Caco-2 (cell line): ENCODE measurements around the gene GATA6. TPM values are rescaled to one million over a fixed set of nuclear protein-coding genes. Genes with fewer than 3 reads are reported as not detected.

Experiments
- BruUV-seq: library from RNA; stranded (reverse); fragments of 400-500 nt; replicated peaks from 2 replicates; lab custom pipeline; 2021; lab: Mats Ljungman, UMichigan
- CTCF ChIA-PET: fragments of 300-600 bp; sonication (Branson Sonifier 250); formaldehyde crosslinking; loops from one replicate; lab custom pipeline; 2022; ENCODE audit warnings: antibody characterized with exemption; lab: Charles Lee
- POLR2A ChIA-PET: fragments of 300-600 bp; sonication (Branson Sonifier 250); formaldehyde crosslinking; loops from one replicate; lab custom pipeline; 2022; ENCODE audit warnings: antibody characterized with exemption; lab: Charles Lee
- DNase-seq, 2 experiments: peaks; one replicate each; pipeline versions ENCODE4 v3.0.0 to v3.0.0-alpha.2; 2020 to 2022
- H3K27me3 ChIP-seq: replicated peaks from 2 replicates; pipeline ENCODE4 v1.6.0; 2011; ENCODE audit warnings: low read length; ENCODE audit not compliant: control insufficient read depth, insufficient read depth
- H3K36me3 ChIP-seq: 2 replicates; pipeline ENCODE4 v1.5.1; 2011; ENCODE audit warnings: low read length; ENCODE audit not compliant: control insufficient read depth, insufficient read depth
- H3K4me1 ChIP-seq: fragments of 250-450 bp; sonication (Bioruptor Pico); 2 replicates; pipeline ENCODE4 v1.5.1; 2020; ENCODE audit warnings: mild to moderate bottlenecking
- H3K4me3 ChIP-seq: 2 replicates; pipeline ENCODE4 v1.5.1; 2011; ENCODE audit warnings: low read depth, mild to moderate bottlenecking, control low read depth, low read length
- H3K9me3 ChIP-seq: fragments of 250-450 bp; sonication (Bioruptor Pico); 2 replicates; pipeline ENCODE4 v1.5.1; 2020; ENCODE audit warnings: mild to moderate bottlenecking, moderate library complexity
- H3K27ac Mint-ChIP-seq: one replicate; pipeline ENCODE4 v1.8.0; 2022; ENCODE audit warnings: mixed read lengths; ENCODE audit not compliant: unreplicated experiment
- H3K27me3 Mint-ChIP-seq: one replicate; pipeline ENCODE4 v1.8.0; 2022; ENCODE audit warnings: mixed read lengths; ENCODE audit not compliant: insufficient read depth, unreplicated experiment
- H3K36me3 Mint-ChIP-seq: one replicate; pipeline ENCODE4 v1.8.0; 2022; ENCODE audit warnings: mild to moderate bottlenecking, mixed read lengths; ENCODE audit not compliant: insufficient read depth, unreplicated experiment
- H3K4me1 Mint-ChIP-seq: one replicate; pipeline ENCODE4 v1.8.0; 2022; ENCODE audit warnings: low read depth, mixed read lengths; ENCODE audit not compliant: unreplicated experiment
- H3K4me3 Mint-ChIP-seq: one replicate; pipeline ENCODE4 v1.8.0; 2022; ENCODE audit warnings: mild to moderate bottlenecking, moderate library complexity, mixed read lengths; ENCODE audit not compliant: unreplicated experiment
- H3K9me3 Mint-ChIP-seq: one replicate; pipeline ENCODE4 v1.8.0; 2022; ENCODE audit warnings: mixed read lengths; ENCODE audit not compliant: unreplicated experiment
- CTCF ChIP-seq, 2 experiments: fragments of 200-600 bp in 1 of 2; IDR thresholded peaks; 1 replicate in 1 of 2; 2 replicates in 1 of 2; pipeline versions ENCODE4 v1.5.1 to v1.8.0; 2011 to 2022; ENCODE audit warnings: antibody characterized with exemption in 1 of 2, control low read depth in 1 of 2, inconsistent platforms in 1 of 2, low read depth in 1 of 2, low read length in 1 of 2, mild to moderate bottlenecking in 1 of 2, moderate library complexity in 1 of 2; ENCODE audit not compliant: insufficient read depth in 1 of 2, severe bottlenecking in 1 of 2, unreplicated experiment in 1 of 2
- intact Hi-C: fragments of 100-400 bp; cut with micrococcal nuclease; formaldehyde crosslinking; loops from one replicate; pipeline ENCODE4 v1.10.0; 2022; ENCODE audit not compliant: unreplicated experiment
- total RNA-seq: library from RNA; stranded (reverse); gene quantifications from 2 replicates; pipeline ENCODE4 v1.2.3, GENCODE V29; 2022

Gene GATA6
- total RNA-seq, 1 experiment from 2014 or later: 124 TPM

- H3K9me3 ChIP-seq: no peaks in the 10 kb centered on the region
- no peak overlapping the region for H3K4me3 ChIP-seq
- H3K4me1 ChIP-seq: peaks cover 83% of the 10 kb centered on the region
- DNase-seq: peak in 1 of 2 experiments; percentile 47
- Mint-ChIP-seq H3K36me3 (peaks cover 100% of the 10 kb centered on the region), H3K27me3 (no peaks in the 10 kb centered on the region), H3K4me3 (no peak overlapping the region), H3K9me3 (no peaks in the 10 kb centered on the region), H3K27ac (no peak overlapping the region), H3K4me1 (peaks cover 20% of the 10 kb centered on the region)
- CTCF ChIA-PET: no interaction called here
- POLR2A ChIA-PET: no interaction called here
- TF ChIP-seq CTCF (IDR thresholded peaks at IDR 0.05; ENCODE audit: insufficient read depth in 1 of 2, low read depth in 1 of 2, low read length in 1 of 2, severe bottlenecking in 1 of 2, unreplicated experiment in 1 of 2): no peak
- intact Hi-C loops: no loop called here
- H3K27me3 ChIP-seq: no peaks in the 10 kb centered on the region
- no TSS peak for BruUV-seq
- H3K36me3 ChIP-seq: peaks cover 6% of the 10 kb centered on the region; the same call in 1 of the 2 replicates
Measured at GRCh38 chr18:22179174-22179573, 9.8 kb downstream of the GATA6 start.

- Mint-ChIP-seq H3K4me1 (peaks cover 20% of the 10 kb centered on the region), H3K27me3 (no peaks in the 10 kb centered on the region), H3K4me3 (no peak overlapping the region), H3K27ac (no peak overlapping the region), H3K36me3 (peaks cover 100% of the 10 kb centered on the region), H3K9me3 (no peaks in the 10 kb centered on the region)
- intact Hi-C loops: no loop called here
- no peaks in the 10 kb centered on the region for H3K9me3 ChIP-seq
- DNase-seq: no peak
- no TSS peak for BruUV-seq
- ChIA-PET CTCF (no interaction called here), POLR2A (no interaction called here)
- H3K36me3 ChIP-seq: peaks cover 5% of the 10 kb centered on the region; the same call in 1 of the 2 replicates
- H3K4me3 ChIP-seq: no peak overlapping the region
- no peaks in the 10 kb centered on the region for H3K27me3 ChIP-seq
- TF ChIP-seq CTCF (IDR thresholded peaks at IDR 0.05; ENCODE audit: insufficient read depth in 1 of 2, low read depth in 1 of 2, low read length in 1 of 2, severe bottlenecking in 1 of 2, unreplicated experiment in 1 of 2): no peak
- peaks cover 84% of the 10 kb centered on the region for H3K4me1 ChIP-seq
Measured at GRCh38 chr18:22179631-22180030, 10.2 kb downstream of the GATA6 start.

GRCh38 chr18:22180722-22181121 lies 11.3 kb downstream of the GATA6 start:
- Histone ChIP-seq H3K4me1 (peaks cover 89% of the 10 kb centered on the region), H3K36me3 (peaks cover 7% of the 10 kb centered on the region; the same call in 1 of the 2 replicates), H3K27me3 (no peaks in the 10 kb centered on the region), H3K9me3 (no peaks in the 10 kb centered on the region), H3K4me3 (no peak overlapping the region)
- TF ChIP-seq CTCF (IDR thresholded peaks at IDR 0.05; ENCODE audit: insufficient read depth in 1 of 2, low read depth in 1 of 2, low read length in 1 of 2, severe bottlenecking in 1 of 2, unreplicated experiment in 1 of 2): no peak
- Mint-ChIP-seq H3K36me3 (peaks cover 100% of the 10 kb centered on the region), H3K4me1 (peaks cover 14% of the 10 kb centered on the region), H3K4me3 (no peak overlapping the region), H3K9me3 (no peaks in the 10 kb centered on the region), H3K27me3 (no peaks in the 10 kb centered on the region), H3K27ac (no peak overlapping the region)
- DNase-seq: no peak
- CTCF ChIA-PET: no interaction called here
- POLR2A ChIA-PET: no interaction called here
- no TSS peak for BruUV-seq
- intact Hi-C loops: no loop called here
